GM21717 (cell line): Measurements from ENCODE around the gene ANKRD66.
"Not testable (repeated sequence)": the region's sequence is repeated elsewhere in the genome, so short reads cannot be mapped to it uniquely, and the experiment has no call there.

Experiments used
- ATAC-seq: cut with Tn5 transposase; IDR thresholded peaks from one replicate; pipeline ENCODE4 v1.9.1; 2021; ENCODE audit warnings: mild to moderate bottlenecking, moderate library complexity; ENCODE audit not compliant: unreplicated experiment

The ANKRD66 gene

DNA sequence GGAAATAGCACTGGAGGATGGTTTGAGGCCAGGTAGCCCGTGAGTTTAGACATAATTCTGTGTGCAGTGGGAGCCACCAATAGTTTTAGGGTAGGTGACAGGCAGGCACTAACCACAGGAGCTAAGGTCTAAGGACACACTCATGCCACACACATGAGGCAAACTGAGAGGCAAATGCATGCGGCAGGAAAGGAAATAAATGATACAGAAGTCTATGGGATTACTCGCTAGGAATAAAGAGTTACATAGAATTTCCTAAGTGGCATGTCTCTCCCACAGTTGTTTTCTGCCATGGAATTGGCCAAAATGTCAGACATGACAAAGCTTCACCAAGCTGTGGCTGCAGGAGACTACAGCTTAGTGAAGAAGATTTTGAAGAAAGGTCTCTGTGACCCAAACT, 4.9 kb downstream of the ANKRD66 start:
- no peak for ATAC-seq

DNA sequence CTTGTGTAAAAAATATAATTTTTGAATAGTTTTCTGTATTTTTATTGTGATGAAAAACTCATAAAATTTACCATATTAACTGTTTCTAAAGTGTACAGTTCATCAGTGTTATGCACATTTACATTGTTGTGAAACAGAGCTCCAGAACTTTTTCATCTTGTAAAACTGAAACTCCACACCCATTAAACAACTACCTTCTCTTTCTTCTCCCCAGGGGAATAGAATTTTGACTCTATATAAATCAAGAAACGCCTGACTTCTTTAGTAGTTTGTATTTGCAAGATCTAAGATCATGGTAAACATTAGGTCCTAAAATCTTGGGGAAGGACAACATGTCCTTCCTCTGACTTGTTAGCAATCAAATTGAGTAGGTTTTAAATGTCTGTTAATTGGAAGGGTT, 9.1 kb downstream of the ANKRD66 start:
- no peak for ATAC-seq

DNA sequence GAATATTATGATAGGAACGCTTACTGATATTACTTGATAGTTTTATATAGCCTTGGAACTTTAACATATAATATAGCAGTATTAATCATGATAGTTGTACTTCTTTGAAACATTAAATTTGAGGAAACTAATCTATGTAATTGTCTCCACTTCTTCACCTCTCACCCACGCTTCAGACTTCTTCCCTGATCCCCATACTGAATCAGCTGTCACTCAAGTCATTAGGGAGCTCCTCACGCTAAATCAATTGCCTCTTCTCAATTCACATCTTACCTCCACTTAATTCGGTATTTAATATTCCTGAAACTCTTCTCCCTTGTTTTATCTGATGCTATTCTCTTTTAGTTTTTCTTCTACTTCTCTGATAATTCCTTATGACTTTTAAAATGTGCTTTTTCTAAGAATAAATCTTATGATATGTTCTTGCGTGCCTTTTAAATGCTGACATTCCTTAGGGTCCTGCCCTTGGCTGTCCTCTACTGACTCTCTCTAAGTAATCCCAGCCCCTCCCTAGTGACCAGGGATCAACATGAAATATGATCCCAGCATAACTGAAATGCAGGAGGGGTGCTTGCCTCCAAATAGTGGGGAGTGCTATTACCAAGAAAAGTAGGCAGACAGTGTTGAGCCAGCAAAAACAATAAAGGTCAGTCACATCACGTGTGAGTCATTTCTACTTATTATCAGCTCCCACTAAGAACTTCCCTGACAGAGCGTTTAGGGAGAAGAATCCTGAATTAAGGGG, 9.9 kb downstream of the ANKRD66 start:
- ATAC-seq: no peak

DNA sequence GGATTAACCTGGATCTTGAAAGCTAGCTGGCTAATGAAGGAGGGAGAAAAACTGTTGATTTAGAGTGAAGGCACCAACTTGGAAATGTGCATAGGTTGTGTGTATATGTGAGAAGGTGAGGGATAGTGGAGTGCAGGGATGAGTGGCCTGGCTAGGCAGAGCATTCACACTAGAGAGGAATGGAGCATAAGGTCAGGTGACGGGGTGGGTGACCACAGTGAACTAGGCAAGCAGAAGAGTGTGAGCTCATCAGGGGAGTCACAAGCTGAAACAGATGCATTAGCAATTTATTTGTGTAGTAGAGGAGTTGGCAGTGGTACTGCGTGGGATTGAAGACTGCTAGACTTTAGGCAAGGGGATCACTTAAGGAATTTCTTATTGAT, 10.5 kb downstream of the ANKRD66 start:
- ATAC-seq: no peak

DNA sequence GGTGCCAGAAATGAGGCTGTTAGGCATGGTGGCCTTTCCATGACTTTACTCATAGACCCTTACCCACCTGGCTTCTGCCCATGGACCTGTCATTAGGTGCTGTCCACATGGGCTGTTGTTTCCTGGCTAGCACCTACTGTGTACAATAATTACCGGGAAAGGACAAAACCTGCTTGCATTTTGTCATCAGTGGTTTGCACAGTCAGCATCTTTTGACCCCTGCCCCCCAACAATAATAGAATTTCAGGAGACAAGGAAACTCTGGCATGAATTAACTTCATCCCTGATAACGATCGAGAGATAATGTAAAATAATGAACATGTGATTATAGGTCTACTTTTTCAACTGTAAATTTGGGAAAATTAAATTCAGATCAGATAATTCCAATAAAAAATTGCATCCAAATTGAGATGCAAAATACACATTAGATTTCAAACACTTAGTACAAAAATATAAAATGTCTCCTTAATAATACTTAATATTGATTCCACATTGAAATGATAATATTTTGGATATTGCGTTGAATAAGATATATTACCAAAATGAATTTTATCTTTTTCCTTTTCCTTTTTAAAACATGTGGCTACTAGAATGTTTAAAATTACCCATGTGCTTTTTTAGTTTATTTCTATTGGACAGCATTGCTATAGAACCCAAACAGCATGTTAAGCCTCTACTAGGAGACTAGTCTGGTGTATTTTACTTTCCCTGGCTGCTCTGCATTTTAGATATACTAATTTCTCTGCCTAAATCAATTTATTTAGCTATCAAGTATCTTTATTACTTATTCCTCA, 12.4 kb downstream of the ANKRD66 start:
- ATAC-seq: no peak

DNA sequence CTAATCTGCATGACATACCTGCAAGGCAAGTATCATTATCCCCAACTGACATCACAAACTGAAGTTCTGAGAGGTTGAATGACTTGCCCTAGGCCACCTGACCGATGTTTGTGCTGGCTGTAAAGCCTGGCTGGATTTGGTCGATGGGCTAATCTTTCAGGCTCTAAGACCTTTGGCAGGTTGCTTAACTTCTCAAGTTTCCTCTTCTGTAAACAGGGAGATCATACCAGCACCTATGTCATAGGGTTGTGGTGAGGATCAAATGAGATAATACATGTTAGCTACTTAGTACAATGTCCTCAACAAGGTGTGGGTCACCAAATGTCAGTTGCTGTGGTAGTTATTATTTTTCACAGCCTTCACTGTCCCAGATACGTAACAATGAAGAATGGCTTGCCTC, 14.2 kb downstream of the ANKRD66 start:
- ATAC-seq: no peak

DNA sequence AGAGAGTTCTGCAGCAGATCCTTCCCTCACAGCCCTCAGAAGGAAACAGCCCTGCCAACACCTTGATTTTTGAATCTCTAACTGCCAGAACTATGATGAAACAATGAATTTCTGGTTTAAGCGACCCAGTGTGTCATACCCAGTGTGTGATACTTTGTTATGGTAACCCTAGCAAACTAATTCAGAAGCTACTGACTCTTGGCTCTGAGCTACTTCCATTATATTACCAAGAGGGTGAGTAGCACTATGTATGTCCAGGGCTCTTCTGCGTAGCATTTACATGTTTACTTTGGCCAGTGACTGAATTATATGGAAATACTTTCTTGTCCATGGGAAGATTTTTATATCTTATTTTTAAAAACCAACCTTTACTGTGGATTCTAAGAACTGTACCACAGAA, 16.7 kb downstream of the ANKRD66 start:
- ATAC-seq: no peak

DNA sequence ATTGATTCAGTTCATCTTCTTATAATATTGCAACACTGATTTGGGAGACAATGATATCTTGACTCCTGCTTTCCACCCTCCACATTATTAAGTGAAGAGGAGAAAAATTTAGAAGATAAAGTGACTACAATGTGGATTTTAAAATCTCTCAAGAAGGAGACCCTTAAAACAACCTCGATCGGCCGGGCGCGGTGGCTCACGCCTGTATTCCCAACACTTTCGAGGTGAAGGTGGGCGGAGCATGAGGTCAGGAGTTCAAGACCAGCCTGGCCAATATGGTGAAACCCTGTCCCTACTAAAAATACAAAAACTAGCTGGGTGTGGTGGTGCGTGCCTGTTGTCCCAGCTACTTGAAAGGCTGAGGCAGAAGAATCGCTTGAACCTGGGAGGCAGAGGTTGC, 17.5 kb downstream of the ANKRD66 start:
- not testable (repeated sequence) for ATAC-seq

DNA sequence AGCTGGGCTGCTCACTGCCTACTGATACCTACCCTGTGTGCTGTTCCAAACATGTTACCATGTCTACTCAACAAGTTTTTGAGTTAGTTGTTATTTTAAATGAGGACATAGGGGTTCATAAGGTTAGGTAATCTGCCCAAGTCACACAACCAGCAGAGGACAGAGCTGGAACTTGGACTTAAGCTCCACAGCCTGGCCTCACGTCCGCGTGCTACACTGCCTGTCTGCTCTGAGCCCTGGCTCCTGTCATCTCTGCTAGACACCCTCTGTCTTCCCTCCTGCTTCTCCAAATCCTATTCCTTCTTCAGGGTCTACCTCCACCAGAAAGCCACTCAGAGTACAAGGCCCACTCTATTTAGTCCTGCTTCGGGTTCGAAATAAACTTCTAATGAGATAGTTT, 18.2 kb downstream of the ANKRD66 start:
- no peak for ATAC-seq

DNA sequence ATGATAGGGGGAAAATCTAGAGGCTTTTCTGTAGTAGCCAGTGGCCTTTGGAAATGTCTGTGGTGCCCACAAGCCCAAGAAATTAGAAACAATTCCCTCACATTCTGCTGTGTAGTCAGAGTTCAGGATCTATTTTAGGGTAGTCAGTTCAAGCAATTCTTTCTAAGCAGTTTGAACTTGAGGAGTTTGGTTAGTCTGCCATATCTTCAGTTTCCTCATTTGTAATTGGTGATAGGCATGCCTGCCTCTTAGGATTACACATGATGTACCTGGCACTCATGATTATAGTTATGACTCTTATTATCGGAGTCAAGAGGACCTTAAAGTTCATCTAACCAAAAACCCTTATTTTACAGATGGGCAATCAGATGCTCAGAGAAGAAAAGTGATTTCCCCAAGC, 25.3 kb downstream of the ANKRD66 start:
- no peak for ATAC-seq

DNA sequence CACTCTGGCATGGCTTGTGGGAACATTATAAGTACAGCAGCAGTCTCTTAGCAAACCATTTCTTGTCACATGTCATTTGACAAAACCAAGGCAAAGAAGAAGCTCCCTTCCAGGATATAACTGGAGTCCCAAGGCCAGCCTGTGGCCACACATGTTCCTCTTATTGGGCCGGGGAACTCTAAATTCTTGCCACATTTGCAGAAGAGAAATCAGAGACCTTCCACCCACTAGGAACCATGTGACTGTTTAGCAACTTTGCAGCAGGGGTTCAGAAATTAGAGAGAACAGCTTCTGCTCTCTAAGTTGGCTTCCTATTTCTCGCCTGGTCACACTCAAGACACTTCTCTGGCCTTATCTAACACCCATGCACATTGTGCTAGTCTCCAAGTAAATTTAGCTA, 26.0 kb downstream of the ANKRD66 start:
- no peak for ATAC-seq

DNA sequence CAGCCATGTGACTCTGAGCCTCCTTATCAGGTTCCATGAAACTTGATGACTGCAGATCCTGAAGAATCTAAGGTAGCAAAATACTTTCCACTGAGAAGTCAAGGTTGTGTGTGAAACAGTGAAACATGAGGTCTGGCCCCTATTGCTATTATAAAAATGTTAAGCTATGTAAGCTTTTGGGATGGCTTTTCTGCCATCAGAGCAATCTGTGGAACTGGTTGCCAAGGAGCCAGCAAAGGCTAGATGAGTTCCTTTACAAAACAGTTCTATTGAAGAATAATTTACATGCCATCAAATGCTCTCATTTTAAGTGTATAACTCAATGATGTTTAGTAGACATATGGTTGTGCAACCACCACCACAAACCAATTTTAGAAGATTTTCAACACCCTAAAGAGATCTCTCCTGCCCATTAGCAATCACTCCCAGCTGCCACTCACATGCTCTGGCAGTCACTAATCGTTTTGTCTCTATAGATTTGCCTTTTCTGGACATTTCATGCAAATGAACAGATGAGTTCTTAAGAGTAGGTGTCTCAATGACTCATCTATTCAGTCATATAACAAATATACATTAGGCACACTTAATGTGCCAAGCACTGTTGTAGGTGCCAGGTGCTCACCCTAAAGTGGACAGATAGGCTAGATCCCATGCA, 26.6 kb downstream of the ANKRD66 start:
- ATAC-seq: no peak

DNA sequence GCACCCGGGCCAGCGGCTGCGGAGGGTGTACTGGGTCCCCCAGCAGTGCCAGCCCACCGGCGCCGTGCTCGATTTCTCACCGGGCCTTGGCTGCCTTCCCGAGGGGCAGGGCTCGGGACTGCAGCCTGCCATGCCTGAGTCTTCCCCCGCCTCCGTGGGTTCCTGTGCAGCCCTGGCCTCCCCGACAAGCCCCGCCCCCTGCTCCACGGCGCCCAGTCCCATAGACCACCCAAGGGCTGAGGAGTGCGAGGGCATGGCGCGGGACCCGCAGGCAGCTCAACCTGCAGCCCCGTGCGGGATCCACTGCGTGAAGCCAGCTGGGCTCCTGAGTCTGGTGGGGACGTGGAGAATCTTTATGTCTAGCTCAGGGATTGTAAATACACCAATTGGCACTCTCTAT, 28.0 kb downstream of the ANKRD66 start:
- ATAC-seq: not testable (repeated sequence)

DNA sequence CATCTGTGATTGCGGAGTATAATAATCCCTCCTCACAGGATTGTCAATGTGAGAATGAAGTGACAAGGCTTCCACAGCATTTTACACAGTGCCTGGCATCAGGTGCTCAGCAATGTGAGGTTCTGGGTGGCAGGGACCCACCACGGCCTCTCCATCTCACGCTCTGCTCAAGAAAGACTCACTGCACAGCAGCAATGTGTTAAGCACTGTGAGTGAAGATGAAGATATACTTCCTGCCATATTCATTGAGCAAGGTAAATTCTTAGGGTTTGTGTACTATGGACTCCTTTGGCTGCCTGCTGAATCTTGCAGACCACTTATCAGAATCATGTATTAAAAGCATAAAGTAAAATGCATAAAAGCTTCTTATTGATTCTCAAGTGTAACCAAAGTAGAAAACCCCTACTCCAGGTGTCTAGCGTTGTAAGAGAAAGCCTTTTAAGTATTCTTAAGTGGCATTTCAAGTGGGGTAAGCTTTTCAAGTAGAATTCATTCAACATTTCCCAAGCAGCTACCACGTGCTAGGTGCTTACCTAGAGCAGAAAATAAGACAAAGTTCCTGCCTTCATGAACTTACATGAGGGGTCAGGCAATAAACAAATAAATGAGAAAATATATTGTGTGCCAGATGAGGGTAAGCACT, 29.5 kb downstream of the ANKRD66 start:
- ATAC-seq: no peak

DNA sequence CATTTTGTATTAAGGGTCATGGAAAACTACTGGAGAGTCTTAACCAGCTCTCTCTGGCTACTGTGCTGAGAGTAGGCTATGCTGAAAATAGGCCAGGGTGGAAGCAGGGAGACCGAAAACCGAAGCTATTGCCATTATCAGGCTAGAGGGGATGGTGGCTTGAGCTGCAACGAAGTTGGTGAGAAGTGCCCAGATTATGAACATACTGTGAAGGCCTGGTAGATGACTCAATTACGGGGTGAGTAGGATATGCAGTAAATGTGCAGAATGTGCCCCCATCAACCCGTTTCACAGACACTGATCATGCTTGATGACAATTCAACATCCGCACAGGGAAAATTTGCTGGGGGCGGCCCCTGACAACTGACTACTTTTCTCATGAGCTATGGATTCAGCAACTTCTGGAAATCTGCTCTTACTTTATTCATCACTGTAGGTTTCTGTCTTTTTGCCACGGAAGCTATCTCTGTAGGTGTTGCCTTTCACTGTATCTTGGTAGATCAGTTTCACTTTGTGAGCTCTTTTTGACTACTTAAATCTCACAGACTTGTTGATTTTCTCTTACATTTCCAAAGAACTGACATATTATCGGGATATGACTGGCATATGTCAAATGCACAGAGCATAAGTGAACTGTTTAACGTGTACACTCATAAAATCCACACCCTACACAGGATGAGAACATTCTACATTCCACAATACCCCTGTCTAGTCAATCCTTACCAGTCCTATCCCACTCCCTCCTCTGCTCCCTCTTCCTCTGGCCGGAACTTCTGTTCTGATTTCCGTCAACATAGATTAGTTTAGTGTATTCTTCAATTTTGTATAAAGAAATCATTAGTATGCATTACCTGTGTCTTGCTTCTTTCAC, 31.0 kb downstream of the ANKRD66 start:
- no peak for ATAC-seq

DNA sequence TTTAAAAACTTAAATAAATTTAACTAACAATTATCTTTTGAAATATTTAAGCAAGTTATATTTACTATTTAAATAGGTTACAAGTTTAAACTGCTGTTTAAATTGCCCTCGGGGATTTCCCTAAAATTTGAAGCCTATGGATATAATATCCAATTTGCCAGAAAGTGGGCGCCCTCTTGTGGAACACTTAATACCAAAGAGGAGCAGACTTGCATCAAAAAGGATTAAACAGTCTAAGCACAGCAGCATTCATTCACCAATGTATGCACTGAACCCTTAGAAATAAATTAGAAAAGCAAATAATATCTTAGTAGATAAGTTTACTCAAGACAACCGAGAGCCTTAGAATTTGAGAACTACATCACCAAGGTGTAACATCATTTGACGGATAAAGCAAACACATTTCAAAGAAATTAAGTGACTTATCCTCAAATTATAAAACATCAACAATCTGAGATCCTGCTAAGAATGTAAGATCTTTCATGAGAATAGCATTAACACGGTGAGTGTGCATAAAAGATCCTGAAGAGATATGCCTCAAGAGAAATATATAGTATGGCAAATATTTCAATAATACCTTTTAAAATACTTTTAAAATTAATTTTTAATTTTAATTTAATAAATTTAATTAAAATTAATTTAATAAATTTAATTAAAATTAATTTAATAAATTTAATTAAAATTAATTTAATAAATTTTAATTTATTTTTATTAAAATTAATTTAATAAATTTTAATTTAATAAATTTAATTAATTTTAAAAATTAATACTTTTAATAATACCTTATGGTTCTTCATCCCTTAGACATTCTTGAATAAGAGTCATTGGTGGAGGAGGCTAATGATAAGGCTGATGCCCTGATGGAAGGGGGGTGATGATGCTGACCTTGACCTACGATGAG, 35.0 kb downstream of the ANKRD66 start:
- ATAC-seq: no peak

DNA sequence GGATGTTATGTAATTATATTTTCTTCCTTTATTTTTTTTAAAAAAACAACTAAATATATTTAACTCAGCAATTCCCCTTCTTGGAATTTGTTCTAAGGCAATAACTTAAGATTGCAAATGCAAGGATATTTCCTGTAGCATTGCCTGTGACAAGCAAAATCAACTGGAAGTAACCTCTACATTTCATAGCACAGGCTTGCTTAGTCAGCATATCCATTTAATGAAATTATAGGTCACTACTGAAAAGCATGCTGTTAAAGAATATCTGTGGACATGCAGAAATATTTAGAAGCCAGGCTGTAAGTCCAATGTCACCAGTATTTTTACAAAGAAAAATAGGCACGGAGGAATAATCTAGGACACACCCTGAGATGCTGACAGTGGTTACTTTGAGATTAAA, 37.8 kb downstream of the ANKRD66 start:
- ATAC-seq: no peak

DNA sequence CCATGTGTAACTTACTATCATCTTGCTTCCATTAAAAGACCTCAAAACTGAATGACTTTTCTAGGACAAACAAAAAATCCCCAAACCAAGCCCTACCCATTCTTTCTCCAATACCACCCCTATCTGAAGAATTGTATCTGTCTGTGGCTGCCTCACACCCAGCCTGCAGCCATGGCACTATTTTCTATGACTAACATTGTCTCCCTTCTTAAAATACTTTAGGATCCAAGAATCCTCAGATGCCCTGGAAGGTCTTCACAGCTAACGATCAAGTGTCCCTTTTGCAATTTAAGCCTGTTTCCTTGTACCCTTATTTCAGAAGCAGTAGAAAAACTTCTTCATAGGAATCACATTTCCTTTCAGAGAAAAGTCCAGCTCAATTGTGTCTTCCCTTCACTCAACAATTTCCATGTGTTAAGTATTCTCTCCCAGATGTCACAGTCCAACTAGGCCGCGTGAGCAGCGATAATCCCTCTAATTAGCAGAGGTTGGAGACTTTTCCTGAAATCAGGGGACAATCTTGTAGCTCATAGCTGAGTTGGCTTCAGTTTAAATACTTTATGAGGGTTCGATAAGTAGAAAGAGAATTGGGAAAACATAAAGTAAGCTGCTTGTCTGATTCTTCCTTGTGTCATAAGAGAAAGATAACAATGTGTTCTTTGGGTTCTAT, 41.3 kb downstream of the ANKRD66 start:
- no peak for ATAC-seq

DNA sequence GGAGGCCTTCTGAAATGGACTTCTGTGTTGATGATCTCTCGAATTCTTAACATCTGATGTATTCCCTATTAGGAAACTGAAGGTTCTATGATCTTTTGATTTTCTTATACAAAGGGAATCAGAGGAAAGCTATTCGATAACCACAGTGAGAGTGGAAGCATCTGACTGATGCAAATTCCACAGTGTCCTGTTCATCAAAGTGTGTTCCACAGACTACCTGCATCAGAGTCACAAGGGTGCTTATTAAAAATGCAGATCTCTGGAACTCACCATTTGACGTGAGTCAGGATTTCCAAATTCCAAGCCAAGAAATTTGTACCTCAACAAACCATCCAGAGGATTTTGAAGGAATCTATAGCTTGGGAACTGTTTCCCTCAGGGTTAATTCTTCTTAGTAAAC, 42.1 kb downstream of the ANKRD66 start:
- no peak for ATAC-seq
